HCT116 (cell line): Measurements from ENCODE around the gene GJB4. TPM values are rescaled to one million over a fixed set of nuclear protein-coding genes. Genes with fewer than 3 reads are reported as not detected.

ENCODE experiments used
- ATAC-seq: fragments of 200-7000 bp; cut with Tn5 transposase; 2 replicates; pipeline ENCODE4 v1.9.1; 2020; ENCODE audit warnings: mild to moderate bottlenecking, moderate library complexity
- BruUV-seq: library from RNA; stranded (reverse); fragments of 400-500 nt; replicated peaks from 2 replicates; lab custom pipeline; 2021; lab: Mats Ljungman, UMichigan
- CTCF ChIA-PET: fragments of 300-600 bp; sonication (Branson Sonifier 250); formaldehyde crosslinking; loops from one replicate; lab custom pipeline; 2021; ENCODE audit warnings: antibody characterized with exemption; lab: Charles Lee
- POLR2A ChIA-PET: fragments of 300-600, 350-600 bp; sonication (Branson Sonifier 250); formaldehyde crosslinking; loops from one replicate; lab custom pipeline; 2021; ENCODE audit warnings: antibody characterized with exemption; lab: Charles Lee
- RAD21 ChIA-PET, 2 experiments: fragments of 300-600 bp; sonication (Branson Sonifier 250); formaldehyde crosslinking; loops; one replicate each; lab custom pipeline; 2023; ENCODE audit warnings: low total read pairs in 2 of 2; ENCODE audit not compliant: uncharacterized antibody in 2 of 2, unreplicated experiment in 2 of 2, low non-redundant PET in 1 of 2; lab: Charles Lee
- DNase-seq: peaks from one replicate; pipeline ENCODE4 v3.0.0-alpha.2; 2010; ENCODE audit warnings: low read depth, low spot score
- H2AFZ ChIP-seq: fragments of 200-600 bp; shearing (Covaris generic), sonication (generic); 2 replicates; pipeline ENCODE4 v1.6.1; 2017; ENCODE audit warnings: low read depth, mixed run types, mixed read lengths, antibody characterized with exemption, low read length; ENCODE audit not compliant: poor library complexity, severe bottlenecking
- H3K27ac ChIP-seq: 2 replicates; pipeline ENCODE4 v1.5.1; 2012; ENCODE audit warnings: low read depth, low read length
- H3K27me3 ChIP-seq: fragments of 200-600 bp; sonication (generic); 2 replicates; pipeline ENCODE4 v1.6.1; 2016; ENCODE audit warnings: mixed run types, low read length, mixed read lengths; ENCODE audit not compliant: insufficient read depth
- H3K36me3 ChIP-seq, 2 experiments: fragments of 200-500 bp in 1 of 2; fragments of 200-600 bp in 1 of 2; sonication (Bioruptor generic) in 1 of 2; sonication (generic) in 1 of 2; 2 replicates each; pipeline versions ENCODE4 v1.5.1 to v1.6.1; 2014 to 2016; ENCODE audit warnings: low read length in 2 of 2, inconsistent platforms in 1 of 2, mixed read lengths in 1 of 2, mixed run types in 1 of 2; ENCODE audit not compliant: insufficient read depth in 2 of 2, control insufficient read depth in 1 of 2
- H3K4me1 ChIP-seq, 2 experiments: fragments of 200-600 bp in 1 of 2; sonication (generic) in 1 of 2; 2 replicates each; pipeline versions ENCODE4 v1.5.1 to v1.6.1; 2012 to 2017; ENCODE audit warnings: low read length in 2 of 2, inconsistent platforms in 1 of 2, mild to moderate bottlenecking in 1 of 2, mixed read lengths in 1 of 2, mixed run types in 1 of 2, moderate library complexity in 1 of 2; ENCODE audit not compliant: insufficient read depth in 2 of 2, control insufficient read depth in 1 of 2
- H3K4me2 ChIP-seq: fragments of 200-600 bp; sonication (generic); 2 replicates; pipeline ENCODE4 v1.6.1; 2017; ENCODE audit warnings: mixed run types, low read length, mixed read lengths
- H3K4me3 ChIP-seq, 2 experiments: fragments of 200-600 bp in 1 of 2; sonication (generic) in 1 of 2; replicated peaks in 1 of 2; 2 replicates each; pipeline ENCODE4 v1.5.1; 2011 to 2016; ENCODE audit warnings: low read length in 2 of 2, control low read depth in 1 of 2, low read depth in 1 of 2, mild to moderate bottlenecking in 1 of 2, mixed read lengths in 1 of 2, mixed run types in 1 of 2
- H3K79me2 ChIP-seq: fragments of 200-600 bp; sonication (generic); 2 replicates; pipeline ENCODE4 v1.6.1; 2017; ENCODE audit warnings: mild to moderate bottlenecking, mixed run types, low read length, moderate library complexity, mixed read lengths; ENCODE audit not compliant: insufficient read depth
- H3K9ac ChIP-seq: fragments of 200-600 bp; sonication (generic); 2 replicates; pipeline ENCODE4 v1.6.1; 2016; ENCODE audit warnings: low read length, mixed read lengths
- H3K9me2 ChIP-seq: fragments of 200-600 bp; sonication (generic), shearing (Covaris generic); 2 replicates; pipeline ENCODE4 v1.6.1; 2017; ENCODE audit warnings: mixed run types, mild to moderate bottlenecking, moderate library complexity; ENCODE audit not compliant: insufficient read depth
- H3K9me3 ChIP-seq, 2 experiments: fragments of 200-500 bp in 1 of 2; fragments of 200-600 bp in 1 of 2; sonication (Bioruptor generic) in 1 of 2; sonication (generic) in 1 of 2; 2 replicates each; pipeline ENCODE4 v1.6.1; 2014 to 2017; ENCODE audit warnings: low read length in 2 of 2, mixed read lengths in 2 of 2, inconsistent platforms in 1 of 2, low read depth in 1 of 2, mild to moderate bottlenecking in 1 of 2, mixed run types in 1 of 2, moderate library complexity in 1 of 2; ENCODE audit not compliant: control insufficient read depth in 1 of 2, insufficient read depth in 1 of 2
- H4K20me1 ChIP-seq: fragments of 200-600 bp; sonication (generic), shearing (Covaris generic); 2 replicates; pipeline ENCODE4 v1.6.1; 2017; ENCODE audit warnings: mixed run types, mild to moderate bottlenecking, moderate library complexity; ENCODE audit not compliant: insufficient read depth
- CBX3 ChIP-seq: IDR thresholded peaks from 2 replicates; pipeline ENCODE4 v1.6.1; 2012; ENCODE audit warnings: low read depth
- ELF1 ChIP-seq: IDR thresholded peaks from 2 replicates; pipeline ENCODE4 v1.6.1; 2012; ENCODE audit warnings: low read depth, borderline replicate concordance
- POLR2AphosphoS5 ChIP-seq: IDR thresholded peaks from 2 replicates; pipeline ENCODE4 v1.6.1; 2011; ENCODE audit warnings: mild to moderate bottlenecking, low read depth, low read length, moderate library complexity
- RAD21 ChIP-seq: IDR thresholded peaks from 2 replicates; pipeline ENCODE4 v1.6.1; 2012; ENCODE audit warnings: low read depth, mild to moderate bottlenecking
- SP1 ChIP-seq: IDR thresholded peaks from 2 replicates; pipeline ENCODE4 v1.6.1; 2012; ENCODE audit warnings: low read depth
- TCF7L2 ChIP-seq: IDR thresholded peaks from 2 replicates; pipeline ENCODE4 v1.7.0; 2011; ENCODE audit warnings: borderline replicate concordance, inconsistent platforms; ENCODE audit not compliant: insufficient read depth, insufficient read length; ENCODE audit errors: extremely low read depth
- YY1 ChIP-seq: IDR thresholded peaks from 2 replicates; pipeline ENCODE4 v1.6.1; 2011; ENCODE audit warnings: low read length, low read depth, moderate library complexity, mild to moderate bottlenecking; ENCODE audit not compliant: insufficient replicate concordance; ENCODE audit errors: extremely low read depth
- ZFX ChIP-seq: fragments of 450-650 bp; IDR thresholded peaks from 2 replicates; pipeline ENCODE4 v1.6.1; 2017
- intact Hi-C: fragments of 100-400 bp; cut with micrococcal nuclease; formaldehyde crosslinking; loops from 2 replicates; pipeline ENCODE4 v1.10.0; 2022
- total RNA-seq: library from RNA; stranded (reverse); gene quantifications from one replicate; pipeline ENCODE4 v1.2.1, GENCODE V29; 2021; ENCODE audit not compliant: unreplicated experiment

Gene GJB4
- total RNA-seq, 1 experiment from 2014 or later: 2.0 TPM

- Histone ChIP-seq H3K4me3 (no peak overlapping the region), H3K9me2 (no peaks in the 10 kb centered on the region), H3K79me2 (no peaks in the 10 kb centered on the region), H3K27ac (no peak overlapping the region), H2AFZ (peak overlapping the region; percentile 24), H3K4me1 (0 out of 4 replicates have a peak, but pooled peaks cover 0 to 4% of the 10 kb centered on the region in 2 experiments), H3K36me3 (no peaks in the 10 kb centered on the region), H3K27me3 (peaks cover 9% of the 10 kb centered on the region)
- DNase-seq (peak; percentile 38), ATAC-seq (peak; percentile 75)
- ChIA-PET POLR2A (no interaction called here), CTCF (no interaction called here), RAD21 (no interaction called here)
- no TSS peak for BruUV-seq
- intact Hi-C loops: no loop called here
- TF ChIP-seq ELF1 (0 out of 2 replicates have a peak, but pooled peaks have one; percentile 35), YY1 (peak; percentile 37), SP1 (peak; percentile 37; the same call in 1 of the 2 replicates), TCF7L2 (no peak)
- TF ChIP-seq, all 23 proteins: peak for 3
- Histone ChIP-seq H3K9ac (no peak overlapping the region), H3K9me3 (no peaks in the 10 kb centered on the region), H3K4me2 (no peak overlapping the region), H4K20me1 (no peaks in the 10 kb centered on the region)
Observed at GRCh38 chr1:34711485-34711884, 48.1 kb upstream of the GJB4 start.

DNA sequence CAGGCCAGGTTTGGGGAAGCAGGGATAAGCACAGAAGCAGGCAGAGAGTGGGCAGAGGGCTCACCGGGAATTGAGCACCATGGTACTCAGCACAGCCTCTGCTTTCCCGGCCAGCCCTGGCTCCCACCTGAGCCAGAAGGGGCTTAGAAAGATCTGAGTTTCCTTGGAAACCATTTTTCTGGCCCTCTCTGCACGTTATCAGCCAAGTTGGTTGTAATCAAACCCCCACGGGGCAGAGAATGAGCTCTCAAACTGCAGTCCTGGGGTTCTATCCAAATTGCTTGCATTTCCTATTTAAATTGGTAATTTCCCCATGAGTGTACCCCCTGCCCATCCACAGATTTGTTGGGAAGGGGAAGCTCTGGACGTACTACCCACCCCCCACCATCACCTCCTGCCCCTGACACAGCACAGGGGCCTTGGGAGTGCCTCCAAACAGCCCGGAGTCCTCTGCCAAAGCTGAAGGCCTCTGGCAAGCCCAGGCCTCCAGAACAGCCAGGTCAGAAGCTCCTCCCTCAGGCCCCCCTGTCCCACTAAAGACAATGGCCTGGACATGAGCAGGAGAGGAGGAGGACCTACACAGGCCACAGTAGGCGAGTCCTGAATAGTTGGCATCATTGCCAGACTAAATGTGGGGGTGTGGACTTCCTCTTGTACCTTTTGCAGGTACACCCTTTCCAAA, 47.4 kb upstream of the GJB4 start:
- Histone ChIP-seq H4K20me1 (no peaks in the 10 kb centered on the region), H2AFZ (no peak overlapping the region), H3K9me3 (no peaks in the 10 kb centered on the region), H3K4me1 (0 out of 4 replicates have a peak, but pooled peaks cover 0 to 4% of the 10 kb centered on the region in 2 experiments), H3K27me3 (peaks cover 9% of the 10 kb centered on the region; the same call in 1 of the 2 replicates), H3K27ac (no peak overlapping the region), H3K4me2 (no peak overlapping the region), H3K4me3 (no peak overlapping the region), H3K79me2 (no peaks in the 10 kb centered on the region), H3K9ac (no peak overlapping the region), H3K36me3 (no peaks in the 10 kb centered on the region), H3K9me2 (no peaks in the 10 kb centered on the region)
- DNase-seq (no peak), ATAC-seq (no peak)
- CTCF ChIA-PET: no interaction called here
- BruUV-seq: no TSS peak
- RAD21 ChIA-PET: no interaction called here
- intact Hi-C loops: no loop called here
- no peak for TF ChIP-seq ZFX
- TF ChIP-seq CBX3: no peak
- no peak for TF ChIP-seq RAD21
- no peak for TF ChIP-seq POLR2AphosphoS5
- POLR2A ChIA-PET: no interaction called here
